ENCODE measurements around the gene ADGRL2.

GRCh38 chr1:81912383-81912782 lies 111.6 kb downstream of the ADGRL2 start:
- TF ChIP-seq ZBTB10 (tag by site-specific recombination; IDR thresholded peaks at IDR 0.05) = no peak
- no peak for TF ChIP-seq ELK4 (IDR thresholded peaks at IDR 0.05; ENCODE audit: borderline replicate concordance, low read depth, low read length)
- TF ChIP-seq ZNF146 (tag by site-specific recombination; IDR thresholded peaks at IDR 0.05) = no peak
- TF ChIP-seq CTCF (tag by site-specific recombination; IDR thresholded peaks at IDR 0.05) = no peak
